SH-SY5Y (cell line): ENCODE results near the gene ACOT8.

Source experiments
- GATA2 ChIP-seq: IDR thresholded peaks from 2 replicates; pipeline ENCODE4 v1.6.1; 2011; ENCODE audit warnings: mild to moderate bottlenecking, low read depth, low read length
- GATA3 ChIP-seq: IDR thresholded peaks from 2 replicates; pipeline ENCODE4 v1.6.1; 2011; ENCODE audit warnings: low read depth, mild to moderate bottlenecking, low read length, moderate library complexity

- TF ChIP-seq GATA2: no peak
- no peak for TF ChIP-seq GATA3
Observed at GRCh38 chr20:45890985-45891983, 34.1 kb upstream of the ACOT8 start, which contains the start of the genes CTSA and NEURL2.
